IMR-90 (cell line): Measurements from ENCODE around the gene MPRIP. TPM values are rescaled to one million over a fixed set of nuclear protein-coding genes. Genes with fewer than 3 reads are reported as not detected.

Experiments
- polyA plus RNA-seq, 3 experiments: library from polyadenylated mRNA; depleted of rRNA; stranded (reverse); fragments of >200 nt; gene quantifications; 2 replicates each; pipeline ENCODE4 v1.2.3, GENCODE V29; 2012; ENCODE audit warnings: low replicate concordance in 1 of 3
- total RNA-seq: library from RNA; depleted of rRNA; stranded (reverse); fragments of >200 nt; gene quantifications from 2 replicates; pipeline ENCODE4 v1.2.3, GENCODE V29; 2012
- TF ChIP-seq, protein P1 (sequence below): conservative IDR thresholded peaks from 2 replicates; pipeline ENCODE4 v1.5.1; 2012; ENCODE audit warnings: mild to moderate bottlenecking, low read depth, low read length, improper control_type of control experiment

MPRIP gene
- total and polyA plus RNA-seq, 2 of the 4 experiments (the other 2 are of a cell fraction) = 111 to 149 TPM

DNA sequence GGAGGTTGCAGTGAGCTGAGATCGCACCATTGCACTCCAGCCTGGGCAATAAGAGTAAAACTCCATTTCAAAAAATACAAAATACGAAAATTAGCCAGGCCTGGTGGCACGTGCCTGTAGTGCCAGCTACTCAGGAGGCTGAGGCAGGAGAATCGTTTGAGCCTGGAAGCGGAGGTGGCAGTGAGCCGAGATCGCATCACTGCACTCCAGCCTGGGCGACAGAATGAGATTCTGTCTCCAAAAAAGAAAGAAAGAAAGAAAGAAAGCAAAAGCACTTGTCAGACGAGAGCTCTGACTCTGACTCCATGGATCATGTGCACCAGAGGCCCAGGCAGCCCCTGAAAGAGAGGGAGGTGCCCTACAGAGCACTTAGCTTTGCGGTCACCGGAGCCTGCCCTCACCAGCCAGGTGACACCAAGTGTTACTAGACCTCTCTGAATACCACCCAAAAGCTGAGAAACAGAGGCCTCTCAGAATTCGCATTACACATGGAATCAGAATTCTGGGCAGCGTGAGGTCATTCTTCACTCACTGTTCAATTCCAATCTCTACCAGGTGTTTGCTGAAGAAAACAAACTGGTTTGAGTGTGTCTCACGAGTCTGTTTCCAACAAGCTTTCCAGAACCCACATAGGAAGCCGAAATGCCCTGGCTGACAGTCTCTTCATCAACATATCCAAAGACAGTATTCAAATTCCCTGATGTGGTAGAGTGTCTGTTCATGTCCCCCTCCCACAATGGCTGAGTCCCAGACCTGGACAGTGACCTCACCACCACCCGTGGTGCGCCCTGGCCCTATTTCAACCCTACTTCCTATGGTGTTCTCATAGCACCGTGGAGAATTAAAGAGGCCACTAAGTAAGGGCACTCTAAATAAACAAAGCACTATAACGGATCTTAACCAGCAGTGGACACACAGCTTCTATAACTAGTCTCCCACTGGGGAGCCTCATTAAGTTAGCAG is 193.2 kb downstream of the MPRIP start (continued):
- TF ChIP-seq, protein P1, sequence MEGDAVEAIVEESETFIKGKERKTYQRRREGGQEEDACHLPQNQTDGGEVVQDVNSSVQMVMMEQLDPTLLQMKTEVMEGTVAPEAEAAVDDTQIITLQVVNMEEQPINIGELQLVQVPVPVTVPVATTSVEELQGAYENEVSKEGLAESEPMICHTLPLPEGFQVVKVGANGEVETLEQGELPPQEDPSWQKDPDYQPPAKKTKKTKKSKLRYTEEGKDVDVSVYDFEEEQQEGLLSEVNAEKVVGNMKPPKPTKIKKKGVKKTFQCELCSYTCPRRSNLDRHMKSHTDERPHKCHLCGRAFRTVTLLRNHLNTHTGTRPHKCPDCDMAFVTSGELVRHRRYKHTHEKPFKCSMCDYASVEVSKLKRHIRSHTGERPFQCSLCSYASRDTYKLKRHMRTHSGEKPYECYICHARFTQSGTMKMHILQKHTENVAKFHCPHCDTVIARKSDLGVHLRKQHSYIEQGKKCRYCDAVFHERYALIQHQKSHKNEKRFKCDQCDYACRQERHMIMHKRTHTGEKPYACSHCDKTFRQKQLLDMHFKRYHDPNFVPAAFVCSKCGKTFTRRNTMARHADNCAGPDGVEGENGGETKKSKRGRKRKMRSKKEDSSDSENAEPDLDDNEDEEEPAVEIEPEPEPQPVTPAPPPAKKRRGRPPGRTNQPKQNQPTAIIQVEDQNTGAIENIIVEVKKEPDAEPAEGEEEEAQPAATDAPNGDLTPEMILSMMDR = no peak
